Chondrocyte (in vitro differentiated cells): ENCODE measurements around the gene SDSL. TPM values are rescaled to one million over a fixed set of nuclear protein-coding genes. Genes with fewer than 3 reads are reported as not detected.
A peak's percentile ranks its signal among the peaks of the same experiment; 100 is the strongest.

Source experiments
- DNase-seq: peaks from one replicate; pipeline ENCODE4 v3.0.0; 2021; ENCODE audit warnings: mixed read lengths, low spot score
- H3K27ac Mint-ChIP-seq: one replicate; pipeline ENCODE4 v1.8.0; 2021; ENCODE audit warnings: mild to moderate bottlenecking, moderate library complexity, mixed read lengths; ENCODE audit not compliant: unreplicated experiment
- H3K27me3 Mint-ChIP-seq: 2 replicates; pipeline ENCODE4 v1.8.0; 2021; ENCODE audit warnings: low read depth, mixed read lengths
- H3K36me3 Mint-ChIP-seq: 2 replicates; pipeline ENCODE4 v1.8.0; 2021; ENCODE audit warnings: low read depth, mixed read lengths
- H3K4me1 Mint-ChIP-seq: 2 replicates; pipeline ENCODE4 v1.8.0; 2021; ENCODE audit warnings: low read depth, mild to moderate bottlenecking, mixed read lengths
- H3K4me3 Mint-ChIP-seq: one replicate; pipeline ENCODE4 v1.8.0; 2021; ENCODE audit warnings: mild to moderate bottlenecking, moderate library complexity, mixed read lengths; ENCODE audit not compliant: unreplicated experiment
- H3K9me3 Mint-ChIP-seq: 2 replicates; pipeline ENCODE4 v1.8.0; 2021; ENCODE audit warnings: low read depth, mixed read lengths
- total RNA-seq: library from RNA; stranded (reverse); gene quantifications from 3 replicates; pipeline ENCODE4 v1.2.1, GENCODE V29; 2021
- TF ChIP-seq, protein P1 (sequence below): fragments of 200-600 bp; sonication (generic); IDR thresholded peaks from 2 replicates; pipeline ENCODE4 v1.5.0; 2021; ENCODE audit warnings: antibody characterized with exemption, mild to moderate bottlenecking, moderate library complexity

SDSL gene
- total RNA-seq, 1 donor from 2014 or later = 8.4 TPM

DNA sequence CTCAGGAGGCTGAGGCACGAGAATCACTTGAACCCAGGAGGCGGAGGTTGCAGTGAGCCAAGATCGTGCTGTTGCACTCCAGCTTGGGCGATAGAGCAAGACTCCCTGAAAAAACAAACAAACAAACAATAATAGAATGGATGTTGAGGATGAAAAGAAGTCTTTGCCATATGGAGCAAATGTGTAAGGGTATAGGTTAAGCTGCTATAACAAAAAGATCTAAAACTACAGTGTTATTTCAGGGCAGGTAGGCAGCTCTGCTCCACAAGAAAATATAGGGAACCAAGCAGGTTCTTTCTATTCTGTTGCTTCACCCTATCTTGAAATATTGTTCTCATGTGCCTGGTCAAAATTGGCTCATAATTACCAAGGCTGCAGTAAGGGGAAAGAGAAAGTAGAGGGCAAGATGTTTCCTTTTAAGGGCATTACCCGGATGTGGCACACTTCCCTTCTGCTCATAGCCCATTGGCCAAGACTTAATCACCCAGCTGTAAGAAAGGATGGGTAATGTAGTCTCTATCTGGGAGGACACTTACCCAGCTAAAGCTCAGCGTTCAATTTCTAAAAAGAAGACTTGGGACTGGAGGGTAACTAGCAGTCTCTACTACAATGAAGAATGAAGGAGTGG is 23.5 kb downstream of the SDSL start:
- DNase-seq = no peak
- TF ChIP-seq, protein P1, sequence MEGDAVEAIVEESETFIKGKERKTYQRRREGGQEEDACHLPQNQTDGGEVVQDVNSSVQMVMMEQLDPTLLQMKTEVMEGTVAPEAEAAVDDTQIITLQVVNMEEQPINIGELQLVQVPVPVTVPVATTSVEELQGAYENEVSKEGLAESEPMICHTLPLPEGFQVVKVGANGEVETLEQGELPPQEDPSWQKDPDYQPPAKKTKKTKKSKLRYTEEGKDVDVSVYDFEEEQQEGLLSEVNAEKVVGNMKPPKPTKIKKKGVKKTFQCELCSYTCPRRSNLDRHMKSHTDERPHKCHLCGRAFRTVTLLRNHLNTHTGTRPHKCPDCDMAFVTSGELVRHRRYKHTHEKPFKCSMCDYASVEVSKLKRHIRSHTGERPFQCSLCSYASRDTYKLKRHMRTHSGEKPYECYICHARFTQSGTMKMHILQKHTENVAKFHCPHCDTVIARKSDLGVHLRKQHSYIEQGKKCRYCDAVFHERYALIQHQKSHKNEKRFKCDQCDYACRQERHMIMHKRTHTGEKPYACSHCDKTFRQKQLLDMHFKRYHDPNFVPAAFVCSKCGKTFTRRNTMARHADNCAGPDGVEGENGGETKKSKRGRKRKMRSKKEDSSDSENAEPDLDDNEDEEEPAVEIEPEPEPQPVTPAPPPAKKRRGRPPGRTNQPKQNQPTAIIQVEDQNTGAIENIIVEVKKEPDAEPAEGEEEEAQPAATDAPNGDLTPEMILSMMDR = no peak
- no peak overlapping the region for H3K4me3 Mint-ChIP-seq
- no peaks in the 10 kb centered on the region for H3K4me1 Mint-ChIP-seq
- no peaks in the 10 kb centered on the region for H3K9me3 Mint-ChIP-seq
- H3K27me3 Mint-ChIP-seq = peaks cover 26% of the 10 kb centered on the region
- H3K27ac Mint-ChIP-seq = no peak overlapping the region
- H3K36me3 Mint-ChIP-seq = no peaks in the 10 kb centered on the region

DNA sequence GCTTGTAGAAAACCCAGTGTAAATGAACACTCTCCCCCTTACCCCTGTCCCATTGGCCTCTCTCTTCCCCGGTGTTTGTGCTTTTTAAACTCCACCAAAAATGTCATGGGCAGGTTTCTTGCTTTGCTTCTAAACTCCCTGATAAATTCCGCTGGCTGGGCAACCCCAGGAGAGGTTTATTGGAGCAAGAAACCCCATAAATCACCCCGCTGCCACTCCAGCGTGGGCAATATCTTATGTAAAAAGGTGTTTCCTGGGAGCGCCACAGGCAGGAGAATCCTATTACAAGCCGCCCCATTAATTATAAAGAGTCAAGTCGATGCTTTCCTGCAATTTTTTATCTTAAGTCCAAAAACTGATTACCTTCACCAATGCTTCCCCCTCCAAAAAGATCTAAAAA is 26.7 kb downstream of the SDSL start:
- Mint-ChIP-seq H3K27me3 (peaks cover 31% of the 10 kb centered on the region), H3K4me3 (no peak overlapping the region), H3K36me3 (no peaks in the 10 kb centered on the region), H3K9me3 (no peaks in the 10 kb centered on the region), H3K27ac (no peak overlapping the region), H3K4me1 (no peaks in the 10 kb centered on the region)
- peak; percentile 13 for DNase-seq
- TF ChIP-seq, protein P1 = no peak

DNA sequence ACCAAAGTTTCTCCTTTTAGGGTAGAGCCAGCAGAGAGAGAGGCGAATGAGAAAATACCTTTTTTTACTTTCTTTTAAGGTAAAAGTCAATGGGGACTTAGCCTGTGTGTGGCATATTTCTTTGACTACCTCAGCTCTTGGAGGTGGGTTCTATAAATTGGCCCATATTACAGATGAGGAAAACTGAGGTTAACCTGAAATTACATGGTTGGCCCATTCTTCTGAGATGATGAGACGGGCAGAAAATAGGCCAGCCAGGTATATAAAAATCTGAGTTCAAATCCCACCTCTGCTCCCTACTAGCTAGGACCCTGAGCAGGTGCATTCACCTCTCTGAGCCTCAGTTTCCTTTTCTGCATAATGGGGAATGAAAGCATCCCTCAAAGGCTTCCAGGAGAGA is 27.1 kb downstream of the SDSL start:
- H3K4me1 Mint-ChIP-seq = no peaks in the 10 kb centered on the region
- DNase-seq = no peak
- H3K27me3 Mint-ChIP-seq = peaks cover 34% of the 10 kb centered on the region
- H3K9me3 Mint-ChIP-seq = no peaks in the 10 kb centered on the region
- no peak overlapping the region for H3K27ac Mint-ChIP-seq
- TF ChIP-seq, protein P1 = no peak
- no peak overlapping the region for H3K4me3 Mint-ChIP-seq
- H3K36me3 Mint-ChIP-seq = no peaks in the 10 kb centered on the region

DNA sequence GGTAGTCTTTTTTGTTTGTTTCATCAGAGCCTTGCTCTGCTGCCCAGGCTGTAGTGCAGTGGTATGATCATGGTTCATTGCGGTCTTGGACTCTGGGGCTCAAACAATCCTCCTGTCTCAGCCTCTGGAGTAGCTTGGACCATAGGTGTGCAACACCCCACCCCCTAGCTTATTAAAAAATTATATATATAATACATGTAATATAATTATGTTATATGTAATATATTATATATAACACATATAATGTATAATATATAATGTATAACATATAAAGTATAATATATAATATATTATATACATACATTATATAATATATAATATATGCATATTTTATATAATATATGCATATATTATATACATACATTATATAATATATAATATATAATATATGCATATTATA is 27.7 kb downstream of the SDSL start:
- DNase-seq = peak; percentile 2
- no peak overlapping the region for H3K27ac Mint-ChIP-seq
- H3K36me3 Mint-ChIP-seq = no peaks in the 10 kb centered on the region
- H3K4me1 Mint-ChIP-seq = no peaks in the 10 kb centered on the region
- no peak overlapping the region for H3K4me3 Mint-ChIP-seq
- TF ChIP-seq, protein P1 = no peak
- H3K9me3 Mint-ChIP-seq = no peaks in the 10 kb centered on the region
- H3K27me3 Mint-ChIP-seq = peaks cover 34% of the 10 kb centered on the region

DNA sequence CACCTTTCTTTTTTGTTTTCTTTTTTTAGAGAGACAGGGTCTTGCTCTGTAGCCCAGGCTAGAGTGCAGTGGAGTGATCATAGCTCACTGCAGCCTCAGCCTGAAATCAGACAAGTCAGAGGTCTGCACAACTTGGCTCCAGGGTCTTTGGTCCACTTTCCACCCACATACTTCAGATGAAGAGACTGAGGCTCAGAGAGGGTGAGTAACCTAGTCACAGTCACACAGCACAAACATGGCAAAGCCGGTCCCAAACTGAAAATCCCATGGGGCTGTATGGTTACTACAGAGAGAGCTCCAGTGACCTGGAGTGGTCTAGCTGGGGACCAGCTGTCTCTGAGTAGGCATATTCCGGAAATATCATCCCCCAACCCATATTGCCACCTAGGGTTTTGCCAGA is 30.3 kb downstream of the SDSL start:
- H3K27me3 Mint-ChIP-seq = peaks cover 35% of the 10 kb centered on the region
- DNase-seq = no peak
- no peaks in the 10 kb centered on the region for H3K4me1 Mint-ChIP-seq
- H3K9me3 Mint-ChIP-seq = no peaks in the 10 kb centered on the region
- H3K4me3 Mint-ChIP-seq = no peak overlapping the region
- H3K36me3 Mint-ChIP-seq = no peaks in the 10 kb centered on the region
- H3K27ac Mint-ChIP-seq = no peak overlapping the region
- TF ChIP-seq, protein P1 = no peak
